PC-9 (cell line): ENCODE results near the gene ENDOV. TPM values are rescaled to one million over a fixed set of nuclear protein-coding genes. Genes with fewer than 3 reads are reported as not detected.

Experiments
- BruUV-seq: library from RNA; stranded (reverse); fragments of 400-500 nt; replicated peaks from 2 replicates; lab custom pipeline; 2021; lab: Mats Ljungman, UMichigan
- CTCF ChIA-PET: fragments of 300-600 bp; sonication (Branson Sonifier 250); formaldehyde crosslinking; loops from one replicate; lab custom pipeline; 2022; ENCODE audit warnings: antibody characterized with exemption; lab: Charles Lee
- POLR2A ChIA-PET: fragments of 300-600 bp; sonication (Branson Sonifier 250); formaldehyde crosslinking; loops from one replicate; lab custom pipeline; 2022; ENCODE audit warnings: antibody characterized with exemption; ENCODE audit not compliant: unreplicated experiment; lab: Charles Lee
- DNase-seq, 2 experiments: peaks; one replicate each; pipeline versions ENCODE4 v3.0.0 to v3.0.0-alpha.2; 2015 to 2022; ENCODE audit warnings: mixed read lengths in 1 of 2
- H2AFZ ChIP-seq: fragments of 200-600 bp; sonication (generic); 2 replicates; pipeline ENCODE4 v1.8.1; 2017; ENCODE audit warnings: antibody characterized with exemption
- H3F3A ChIP-seq: fragments of 200-600 bp; sonication (generic); 2 replicates; pipeline ENCODE4 v1.8.1; 2017; ENCODE audit warnings: antibody characterized with exemption, mild to moderate bottlenecking, low read depth; ENCODE audit not compliant: insufficient read depth
- H3K27ac ChIP-seq: fragments of 200-600 bp; sonication (generic); 2 replicates; pipeline ENCODE4 v1.6.1; 2016; ENCODE audit warnings: mixed run types
- H3K27me3 ChIP-seq: fragments of 200-600 bp; sonication (generic); 2 replicates; pipeline ENCODE4 v1.6.1; 2016; ENCODE audit warnings: low read depth, mixed run types; ENCODE audit not compliant: insufficient read depth
- H3K36me3 ChIP-seq: fragments of 200-600 bp; sonication (generic); 2 replicates; pipeline ENCODE4 v1.6.1; 2016; ENCODE audit warnings: low read depth, mixed run types
- H3K4me1 ChIP-seq: fragments of 200-600 bp; sonication (generic); replicated peaks from 2 replicates; pipeline ENCODE4 v1.6.1; 2016; ENCODE audit warnings: mixed run types; ENCODE audit not compliant: insufficient read depth
- H3K4me2 ChIP-seq: fragments of 200-600 bp; sonication (generic); 2 replicates; pipeline ENCODE4 v1.6.1; 2017; ENCODE audit warnings: mixed run types
- H3K4me3 ChIP-seq: fragments of 200-600 bp; sonication (generic); 2 replicates; pipeline ENCODE4 v1.6.1; 2016; ENCODE audit warnings: mixed run types
- H3K79me2 ChIP-seq: fragments of 200-600 bp; sonication (generic); 2 replicates; pipeline ENCODE4 v1.6.1; 2017; ENCODE audit warnings: low read depth, mixed run types
- H3K9me2 ChIP-seq: fragments of 200-600 bp; sonication (generic); 2 replicates; pipeline ENCODE4 v1.8.1; 2017; ENCODE audit warnings: mild to moderate bottlenecking; ENCODE audit not compliant: insufficient read depth
- H3K9me3 ChIP-seq: fragments of 200-600 bp; sonication (generic); 2 replicates; pipeline ENCODE4 v1.8.1; 2016; ENCODE audit warnings: low read depth; ENCODE audit not compliant: insufficient read depth
- H4K20me1 ChIP-seq: fragments of 200-600 bp; sonication (generic); 2 replicates; pipeline ENCODE4 v1.8.1; 2017; ENCODE audit not compliant: insufficient read depth
- CTCF ChIP-seq: fragments of 200-600 bp; sonication (generic); conservative IDR thresholded peaks from 2 replicates; pipeline ENCODE4 v1.6.1; 2017; ENCODE audit warnings: mixed run types, antibody characterized with exemption, mild to moderate bottlenecking, moderate library complexity
- EZH2 ChIP-seq: fragments of 200-600 bp; sonication (generic); IDR thresholded peaks from 2 replicates; pipeline ENCODE4 v1.8.0; 2017; ENCODE audit warnings: antibody characterized with exemption, low read depth
- intact Hi-C: fragments of 100-400 bp; cut with micrococcal nuclease; formaldehyde crosslinking; loops from one replicate; pipeline ENCODE4 v1.10.0; 2022; ENCODE audit not compliant: unreplicated experiment
- total RNA-seq: library from RNA; stranded (reverse); gene quantifications from 2 replicates; pipeline ENCODE4 v1.2.3, GENCODE V29; 2021

Gene ENDOV
- total RNA-seq, 1 experiment from 2014 or later: 50.3 TPM

GRCh38 chr17:80471922-80472321 lies 57.0 kb downstream of the ENDOV start:
- Histone ChIP-seq H3K36me3 (no peaks in the 10 kb centered on the region), H4K20me1 (no peaks in the 10 kb centered on the region)

GRCh38 chr17:80472996-80473395 lies 58.0 kb downstream of the ENDOV start:
- Histone ChIP-seq H3K9me2 (no peaks in the 10 kb centered on the region), H4K20me1 (no peaks in the 10 kb centered on the region), H3K9me3 (no peaks in the 10 kb centered on the region), H3K27ac (no peak overlapping the region), H3K4me2 (no peak overlapping the region), H3K27me3 (peaks cover 25% of the 10 kb centered on the region), H3K4me3 (no peak overlapping the region), H2AFZ (no peak overlapping the region), H3K4me1 (0 out of 2 replicates have a peak, but pooled peaks cover 9% of the 10 kb centered on the region), H3K79me2 (no peaks in the 10 kb centered on the region), H3F3A (no peaks in the 10 kb centered on the region), H3K36me3 (no peaks in the 10 kb centered on the region)
- TF ChIP-seq EZH2 (no peak), CTCF (no peak)
- DNase-seq: no peak
- CTCF ChIA-PET: interaction anchor here (0.6 kb wide), 1 partner anchor 43 kb away, joined by 3 read pairs; no protein-coding TSS in a partner anchor
- intact Hi-C loops: no loop called here
- POLR2A ChIA-PET: no interaction called here
- no TSS peak for BruUV-seq

More at GRCh38 chr17:80471922-80472321, 57.0 kb downstream of the ENDOV start:
- no peaks in the 10 kb centered on the region for H3F3A ChIP-seq
- intact Hi-C loops: no loop called here
- 0 out of 2 replicates have a peak, but pooled peaks cover 9% of the 10 kb centered on the region for H3K4me1 ChIP-seq
- BruUV-seq: no TSS peak
- ChIA-PET POLR2A (no interaction called here), CTCF (no interaction called here)
- no peaks in the 10 kb centered on the region for H3K9me2 ChIP-seq
- no peak overlapping the region for H3K4me3 ChIP-seq
- no peak for TF ChIP-seq CTCF
- no peak for TF ChIP-seq EZH2
- no peak for DNase-seq
- peaks cover 17% of the 10 kb centered on the region for H3K27me3 ChIP-seq
- no peak overlapping the region for H3K4me2 ChIP-seq
- no peak overlapping the region for H3K27ac ChIP-seq
- H3K9me3 ChIP-seq: no peaks in the 10 kb centered on the region
- H3K79me2 ChIP-seq: no peaks in the 10 kb centered on the region
- H2AFZ ChIP-seq: no peak overlapping the region

- DNase-seq: no peak
- BruUV-seq: no TSS peak
- no peaks in the 10 kb centered on the region for H3K9me3 ChIP-seq
- no peak overlapping the region for H2AFZ ChIP-seq
- ChIA-PET CTCF (interaction anchor here (0.6 kb wide), 1 partner anchor 44 kb away, joined by 3 read pairs; no protein-coding TSS in a partner anchor), POLR2A (no interaction called here)
- H3K4me1 ChIP-seq: 0 out of 2 replicates have a peak, but pooled peaks cover 9% of the 10 kb centered on the region
- H4K20me1 ChIP-seq: no peaks in the 10 kb centered on the region
- H3K79me2 ChIP-seq: no peaks in the 10 kb centered on the region
- H3K9me2 ChIP-seq: no peaks in the 10 kb centered on the region
- no peak overlapping the region for H3K4me2 ChIP-seq
- no peak overlapping the region for H3K4me3 ChIP-seq
- TF ChIP-seq CTCF: no peak
- no peak for TF ChIP-seq EZH2
- H3K36me3 ChIP-seq: no peaks in the 10 kb centered on the region
- no peaks in the 10 kb centered on the region for H3F3A ChIP-seq
- H3K27ac ChIP-seq: no peak overlapping the region
- intact Hi-C loops: no loop called here
- peaks cover 25% of the 10 kb centered on the region for H3K27me3 ChIP-seq
Observed at GRCh38 chr17:80473701-80474100, 58.7 kb downstream of the ENDOV start.
